ENCODE measurements around the gene MAML3.

The MAML3 gene

GRCh38 chr4:139961344-139961946, 192.5 kb downstream of the MAML3 start:
- Histone ChIP-seq H3K9ac (no peak overlapping the region), H3K4me1 (peaks cover 4% of the 10 kb centered on the region), H2AFZ (no peak overlapping the region), H3K27me3 (ENCODE audit: control insufficient read depth, insufficient read depth, low read length) (no peaks in the 10 kb centered on the region), H3K79me2 (no peaks in the 10 kb centered on the region), H3K36me3 (ENCODE audit: control insufficient read depth, insufficient read depth, low read length) (no peaks in the 10 kb centered on the region), H3K4me2 (ENCODE audit: low read length) (no peak overlapping the region), H3K4me3 (ENCODE audit: low read depth, low read length) (no peak overlapping the region), H3K9me3 (ENCODE audit: control insufficient read depth, low read length) (no peaks in the 10 kb centered on the region), H3K27ac (no peak overlapping the region)
- no peak for TF ChIP-seq CTCF (IDR thresholded peaks at IDR 0.05)

- H3K27me3 ChIP-seq (ENCODE audit: control insufficient read depth, insufficient read depth, low read length): no peaks in the 10 kb centered on the region
- no peak overlapping the region for H3K9ac ChIP-seq
- H2AFZ ChIP-seq: no peak overlapping the region
- H3K27ac ChIP-seq: no peak overlapping the region
- no peaks in the 10 kb centered on the region for H3K79me2 ChIP-seq
- no peak for TF ChIP-seq CTCF (IDR thresholded peaks at IDR 0.05)
- no peaks in the 10 kb centered on the region for H3K9me3 ChIP-seq (ENCODE audit: control insufficient read depth, low read length)
- peaks cover 4% of the 10 kb centered on the region for H3K4me1 ChIP-seq
- H3K36me3 ChIP-seq (ENCODE audit: control insufficient read depth, insufficient read depth, low read length): no peaks in the 10 kb centered on the region
- no peak overlapping the region for H3K4me3 ChIP-seq (ENCODE audit: low read depth, low read length)
- H3K4me2 ChIP-seq (ENCODE audit: low read length): no peak overlapping the region
Observed at GRCh38 chr4:139959396-139959795, 194.6 kb downstream of the MAML3 start.

- Histone ChIP-seq H3K4me2 (ENCODE audit: low read length) (no peak overlapping the region), H3K4me3 (ENCODE audit: low read depth, low read length) (no peak overlapping the region), H3K9ac (no peak overlapping the region), H2AFZ (no peak overlapping the region), H3K27ac (no peak overlapping the region), H3K9me3 (ENCODE audit: control insufficient read depth, low read length) (no peaks in the 10 kb centered on the region), H3K36me3 (ENCODE audit: control insufficient read depth, insufficient read depth, low read length) (no peaks in the 10 kb centered on the region), H3K27me3 (ENCODE audit: control insufficient read depth, insufficient read depth, low read length) (no peaks in the 10 kb centered on the region), H3K4me1 (peaks cover 4% of the 10 kb centered on the region), H3K79me2 (no peaks in the 10 kb centered on the region)
- TF ChIP-seq CTCF (IDR thresholded peaks at IDR 0.05): no peak
Observed at GRCh38 chr4:139958739-139959098, 195.3 kb downstream of the MAML3 start.

- Histone ChIP-seq H3K9me3 (ENCODE audit: control insufficient read depth, low read length) (no peaks in the 10 kb centered on the region), H3K4me2 (ENCODE audit: low read length) (no peak overlapping the region), H3K4me1 (peaks cover 4% of the 10 kb centered on the region), H3K27me3 (ENCODE audit: control insufficient read depth, insufficient read depth, low read length) (no peaks in the 10 kb centered on the region), H3K27ac (no peak overlapping the region), H2AFZ (no peak overlapping the region), H3K36me3 (ENCODE audit: control insufficient read depth, insufficient read depth, low read length) (no peaks in the 10 kb centered on the region), H3K4me3 (ENCODE audit: low read depth, low read length) (no peak overlapping the region), H3K9ac (no peak overlapping the region), H3K79me2 (no peaks in the 10 kb centered on the region)
- TF ChIP-seq CTCF (IDR thresholded peaks at IDR 0.05): no peak
Observed at GRCh38 chr4:139957986-139958738, 195.8 kb downstream of the MAML3 start.

GRCh38 chr4:139957065-139957464, 196.9 kb downstream of the MAML3 start:
- H3K27ac ChIP-seq: no peak overlapping the region
- no peaks in the 10 kb centered on the region for H3K9me3 ChIP-seq (ENCODE audit: control insufficient read depth, low read length)
- H3K4me1 ChIP-seq: peaks cover 4% of the 10 kb centered on the region
- no peak overlapping the region for H3K9ac ChIP-seq
- no peak for TF ChIP-seq CTCF (IDR thresholded peaks at IDR 0.05)
- no peaks in the 10 kb centered on the region for H3K36me3 ChIP-seq (ENCODE audit: control insufficient read depth, insufficient read depth, low read length)
- H3K4me2 ChIP-seq (ENCODE audit: low read length): no peak overlapping the region
- H3K4me3 ChIP-seq (ENCODE audit: low read depth, low read length): no peak overlapping the region
- no peak overlapping the region for H2AFZ ChIP-seq
- no peaks in the 10 kb centered on the region for H3K79me2 ChIP-seq
- H3K27me3 ChIP-seq (ENCODE audit: control insufficient read depth, insufficient read depth, low read length): no peaks in the 10 kb centered on the region
